KOPT-K1 (cell line): Measurements from ENCODE around the gene MED29.

ENCODE experiments used
- H3K27ac ChIP-seq: fragments of 200-600 bp; sonication (generic); 2 replicates; pipeline ENCODE4 v1.5.1; 2016; ENCODE audit warnings: antibody characterized with exemption, mild to moderate bottlenecking, low read depth, low read length; ENCODE audit not compliant: poor library complexity, severe bottlenecking
- H3K36me3 ChIP-seq: fragments of 200-600 bp; sonication (generic); 2 replicates; pipeline ENCODE4 v1.5.1; 2017; ENCODE audit warnings: antibody characterized with exemption, mild to moderate bottlenecking, low read length, moderate library complexity; ENCODE audit not compliant: insufficient read depth
- H3K9me3 ChIP-seq: fragments of 200-600 bp; sonication (generic); 2 replicates; pipeline ENCODE4 v1.5.1; 2017; ENCODE audit warnings: antibody characterized with exemption, low read length, mild to moderate bottlenecking; ENCODE audit not compliant: insufficient read depth, poor library complexity, severe bottlenecking

Gene MED29

GRCh38 chr19:39438270-39438934 lies 47.2 kb downstream of the MED29 start:
- no peak overlapping the region for H3K27ac ChIP-seq

GRCh38 chr19:39444598-39445195 lies 53.5 kb downstream of the MED29 start:
- Histone ChIP-seq H3K27ac (peak overlapping the region; percentile 84), H3K9me3 (no peaks in the 10 kb centered on the region), H3K36me3 (peaks cover 23% of the 10 kb centered on the region)

More at GRCh38 chr19:39438270-39438934, 47.2 kb downstream of the MED29 start:
- no peaks in the 10 kb centered on the region for H3K9me3 ChIP-seq
- peaks cover 16% of the 10 kb centered on the region for H3K36me3 ChIP-seq

GRCh38 chr19:39445196-39446111 lies 54.3 kb downstream of the MED29 start, which contains the start of gene SUPT5H:
Gene SUPT5H, plus strand, starts transcription at chr19:39445582. Its CDS starts 309 bp downstream, at chr19:39445891.
- Histone ChIP-seq H3K36me3 (peaks cover 23% of the 10 kb centered on the region), H3K9me3 (no peaks in the 10 kb centered on the region), H3K27ac (peak within 1 kb of the TSS; percentile 84)

GRCh38 chr19:39446365-39447084 lies 55.3 kb downstream of the MED29 start:
- Histone ChIP-seq H3K9me3 (no peaks in the 10 kb centered on the region), H3K36me3 (peaks cover 28% of the 10 kb centered on the region), H3K27ac (peak overlapping the region; percentile 84)

- peaks cover 45% of the 10 kb centered on the region for H3K36me3 ChIP-seq
- no peak overlapping the region for H3K27ac ChIP-seq
- no peaks in the 10 kb centered on the region for H3K9me3 ChIP-seq
These were observed 57.1 kb downstream of the MED29 start for GRCh38 chr19:39448271-39448670.

GRCh38 chr19:39449116-39449797 lies 58.1 kb downstream of the MED29 start:
- Histone ChIP-seq H3K27ac (no peak overlapping the region), H3K9me3 (no peaks in the 10 kb centered on the region), H3K36me3 (peaks cover 55% of the 10 kb centered on the region)
